Bronchial epithelial cell (primary cell): ENCODE data around the gene LTBP1. TPM values are rescaled to one million over a fixed set of nuclear protein-coding genes. Genes with fewer than 3 reads are reported as not detected.

Source experiments
- DNase-seq: peaks from one replicate; pipeline ENCODE4 v3.0.0-alpha.2; 2010; ENCODE audit warnings: low read depth
- FAIRE-seq: peaks from 2 replicates; lab custom pipeline; 2011; peaks lifted over from hg19 to GRCh38; lab: Jason Lieb, UNC
- H3K27me3 ChIP-seq: 2 replicates; pipeline ENCODE4 v1.5.1; 2011; ENCODE audit warnings: low read length; ENCODE audit not compliant: control insufficient read depth, insufficient read depth
- H3K36me3 ChIP-seq: 2 replicates; pipeline ENCODE4 v1.5.1; 2011; ENCODE audit warnings: low read length; ENCODE audit not compliant: control insufficient read depth, insufficient read depth
- H3K4me3 ChIP-seq: 2 replicates; pipeline ENCODE4 v1.5.1; 2011; ENCODE audit warnings: mild to moderate bottlenecking, low read depth, low read length, control low read depth
- CTCF ChIP-seq: IDR thresholded peaks from 2 replicates; pipeline ENCODE4 v1.5.1; 2011; ENCODE audit warnings: mild to moderate bottlenecking, moderate library complexity, low read length, control low read depth, inconsistent platforms; ENCODE audit not compliant: insufficient read depth, severe bottlenecking
- total RNA-seq: library from RNA; depleted of rRNA; stranded (reverse); fragments of >200 nt; gene quantifications from 2 replicates; pipeline ENCODE4 v1.2.1, GENCODE V29; 2014

Gene LTBP1
- total RNA-seq, 1 donor from 2014 or later = 6.6 TPM

GRCh38 chr2:33247365-33247764 is 300.6 kb downstream of the LTBP1 start:
- DNase-seq (no peak), FAIRE-seq (no peak)
- no peak for TF ChIP-seq CTCF
- Histone ChIP-seq H3K36me3 (no peaks in the 10 kb centered on the region), H3K4me3 (no peak overlapping the region), H3K27me3 (no peaks in the 10 kb centered on the region)

- Histone ChIP-seq H3K36me3 (no peaks in the 10 kb centered on the region), H3K4me3 (no peak overlapping the region), H3K27me3 (no peaks in the 10 kb centered on the region)
- TF ChIP-seq CTCF = no peak
- DNase-seq = no peak
- FAIRE-seq = no peak
Measured at GRCh38 chr2:33250417-33251029, 303.8 kb downstream of the LTBP1 start.

- DNase-seq = no peak
- Histone ChIP-seq H3K27me3 (no peaks in the 10 kb centered on the region), H3K36me3 (no peaks in the 10 kb centered on the region), H3K4me3 (no peak overlapping the region)
- no peak for FAIRE-seq
- TF ChIP-seq CTCF = no peak
Measured at GRCh38 chr2:33256162-33256755, 309.5 kb downstream of the LTBP1 start.

- TF ChIP-seq CTCF = no peak
- Histone ChIP-seq H3K36me3 (no peaks in the 10 kb centered on the region), H3K27me3 (no peaks in the 10 kb centered on the region), H3K4me3 (no peak overlapping the region)
- FAIRE-seq (no peak), DNase-seq (no peak)
Measured at GRCh38 chr2:33258387-33258786, 311.6 kb downstream of the LTBP1 start.

GRCh38 chr2:33262097-33262496 is 315.3 kb downstream of the LTBP1 start:
- Histone ChIP-seq H3K4me3 (no peak overlapping the region), H3K36me3 (no peaks in the 10 kb centered on the region), H3K27me3 (no peaks in the 10 kb centered on the region)
- no peak for DNase-seq
- FAIRE-seq = peak; percentile 23
- TF ChIP-seq CTCF = no peak

- no peak for TF ChIP-seq CTCF
- H3K36me3 ChIP-seq = no peaks in the 10 kb centered on the region
Measured at GRCh38 chr2:33264766-33265165, 318.0 kb downstream of the LTBP1 start.

More at GRCh38 chr2:33264766-33265165, 318.0 kb downstream of the LTBP1 start:
- FAIRE-seq = no peak
- H3K27me3 ChIP-seq = no peaks in the 10 kb centered on the region
- no peak overlapping the region for H3K4me3 ChIP-seq
- no peak for DNase-seq
